HG03064 (cell line): Measurements from ENCODE around the gene TMEM252.
A peak's percentile ranks its signal among the peaks of the same experiment; 100 is the strongest.

ENCODE experiments used
- ATAC-seq: cut with Tn5 transposase; IDR thresholded peaks from one replicate; pipeline ENCODE4 v1.9.1; 2021; ENCODE audit warnings: low read depth; ENCODE audit not compliant: unreplicated experiment

The TMEM252 gene

GRCh38 chr9:68540712-68541535, at the start of gene TMEM252:
Gene TMEM252 (minus strand): TSS chr9:68540883. CDS start chr9:68540814, 69 bp downstream.
- ATAC-seq, result no peak

- no peak for ATAC-seq
Measured at GRCh38 chr9:68585034-68585761, 44.5 kb upstream of the TMEM252 start.

GRCh38 chr9:68584189-68585033, 43.7 kb upstream of the TMEM252 start:
- peak; percentile 81 for ATAC-seq

- no peak for ATAC-seq
Measured at GRCh38 chr9:68581696-68582095, 41.0 kb upstream of the TMEM252 start.

- peak; percentile 91 for ATAC-seq
Measured at GRCh38 chr9:68577774-68578591, 37.3 kb upstream of the TMEM252 start.

GRCh38 chr9:68575817-68576216, 35.1 kb upstream of the TMEM252 start:
- no peak for ATAC-seq

GRCh38 chr9:68574150-68574549, 33.5 kb upstream of the TMEM252 start:
- ATAC-seq, result no peak

GRCh38 chr9:68567565-68567964, 26.9 kb upstream of the TMEM252 start:
- no peak for ATAC-seq

GRCh38 chr9:68562461-68562860, 21.8 kb upstream of the TMEM252 start:
- ATAC-seq, result no peak

- no peak for ATAC-seq
Measured at GRCh38 chr9:68560071-68560844, 19.6 kb upstream of the TMEM252 start.

- ATAC-seq, result no peak
Measured at GRCh38 chr9:68558545-68558944, 17.9 kb upstream of the TMEM252 start.

GRCh38 chr9:68555437-68556150, 14.9 kb upstream of the TMEM252 start:
- no peak for ATAC-seq

GRCh38 chr9:68552700-68553476, 12.2 kb upstream of the TMEM252 start:
- ATAC-seq, result no peak

GRCh38 chr9:68551191-68551590, 10.5 kb upstream of the TMEM252 start:
- ATAC-seq, result no peak

- no peak for ATAC-seq
Measured at GRCh38 chr9:68548241-68548640, 7.6 kb upstream of the TMEM252 start.

- no peak for ATAC-seq
Measured at GRCh38 chr9:68547417-68547816, 6.7 kb upstream of the TMEM252 start.

- peak; percentile 74 for ATAC-seq
Measured at GRCh38 chr9:68546596-68547390, 6.1 kb upstream of the TMEM252 start.
